K562 (cell line): ENCODE data around the gene FNDC4. TPM values are rescaled to one million over a fixed set of nuclear protein-coding genes. Genes with fewer than 3 reads are reported as not detected.

ENCODE experiments used
- EP400 ChIP-seq: fragments of 450-650 bp; IDR thresholded peaks from 2 replicates; pipeline ENCODE4 v1.6.1; 2017; ENCODE audit warnings: antibody characterized with exemption, mild to moderate bottlenecking, moderate library complexity
- KDM5B ChIP-seq: fragments of 200-600 bp; sonication (generic); IDR thresholded peaks from 2 replicates; pipeline ENCODE4 v1.6.1; 2012; ENCODE audit warnings: low read depth, mild to moderate bottlenecking, moderate library complexity, low read length, control low read depth, inconsistent platforms; ENCODE audit not compliant: insufficient replicate concordance
- MTA3 ChIP-seq: fragments of 450-650 bp; formaldehyde crosslinking; IDR thresholded peaks from 2 replicates; pipeline ENCODE4 v1.6.1; 2017; ENCODE audit warnings: mild to moderate bottlenecking, borderline replicate concordance
- NFIC ChIP-seq: fragments of 450-650 bp; IDR thresholded peaks from 2 replicates; pipeline ENCODE4 v1.6.1; 2017; ENCODE audit warnings: mild to moderate bottlenecking, inconsistent platforms
- NFIX ChIP-seq: fragments of 250-450 bp; sonication (Bioruptor Pico); IDR thresholded peaks from 2 replicates; pipeline ENCODE4 v1.4.0; 2020; ENCODE audit warnings: low read depth, mild to moderate bottlenecking, moderate library complexity
- NR4A1 ChIP-seq, 2 experiments: fragments of 250-450 bp in 1 of 2; fragments of 450-650 bp in 1 of 2; sonication (Bioruptor Pico) in 1 of 2; IDR thresholded peaks; 2 replicates each; pipeline versions ENCODE4 v1.4.0 to v1.6.1; 2016 to 2020; ENCODE audit warnings: mild to moderate bottlenecking in 2 of 2, missing compliant biosample characterization in 1 of 2, missing genetic modification characterization in 1 of 2, moderate library complexity in 1 of 2
- PHF20 ChIP-seq: fragments of 450-650 bp; IDR thresholded peaks from 2 replicates; pipeline ENCODE4 v1.6.1; 2018; ENCODE audit not compliant: partially characterized antibody
- POLR3G ChIP-seq: IDR thresholded peaks from 2 replicates; pipeline ENCODE4 v1.6.1; 2011; ENCODE audit not compliant: insufficient read length, insufficient replicate concordance; ENCODE audit errors: extremely low read depth
- RAD21 ChIP-seq, 2 experiments: fragments of 250-450 bp in 1 of 2; fragments of 450-650 bp in 1 of 2; sonication (Bioruptor Pico) in 1 of 2; formaldehyde crosslinking in 1 of 2; IDR thresholded peaks in 1 of 2; conservative IDR thresholded peaks in 1 of 2; 2 replicates each; pipeline versions ENCODE4 v1.4.0 to v1.8.0; 2020 to 2022; ENCODE audit warnings: mild to moderate bottlenecking in 2 of 2, moderate library complexity in 1 of 2
- RFX7 ChIP-seq: fragments of 250-450 bp; sonication (Bioruptor Pico); IDR thresholded peaks from 2 replicates; pipeline ENCODE4 v1.5.1; 2021; ENCODE audit warnings: mild to moderate bottlenecking
- RUNX1 ChIP-seq: sonication (generic); IDR thresholded peaks from 2 replicates; pipeline ENCODE4 v1.6.1; 2016; ENCODE audit warnings: antibody characterized with exemption, low read depth
- STAT5B ChIP-seq: fragments of 250-450 bp; sonication (Bioruptor Pico); IDR thresholded peaks from 2 replicates; pipeline ENCODE4 v1.8.0; 2021; ENCODE audit warnings: mild to moderate bottlenecking, inconsistent platforms
- TEAD4 ChIP-seq, 2 experiments: sonication (generic) in 1 of 2; formaldehyde crosslinking in 1 of 2; IDR thresholded peaks; 2 replicates each; pipeline versions ENCODE4 v1.6.1 to v1.8.0; 2012 to 2022; ENCODE audit warnings: borderline replicate concordance in 1 of 2, inconsistent platforms in 1 of 2, low read length in 1 of 2, mild to moderate bottlenecking in 1 of 2, missing genetic modification reagents in 1 of 2
- YBX1 ChIP-seq: fragments of 450-650 bp; IDR thresholded peaks from 2 replicates; pipeline ENCODE4 v1.7.1; 2016; ENCODE audit warnings: mild to moderate bottlenecking
- ZBTB8A ChIP-seq: fragments of 450-650 bp; IDR thresholded peaks from 2 replicates; pipeline ENCODE4 v1.6.1; 2018; ENCODE audit warnings: mild to moderate bottlenecking, moderate library complexity; ENCODE audit not compliant: partially characterized antibody
- ZNF583 ChIP-seq: fragments of 250-450 bp; sonication (Bioruptor Pico); IDR thresholded peaks from 2 replicates; pipeline ENCODE4 v1.4.0; 2020
- ZNF764 ChIP-seq: fragments of 250-450 bp; sonication (Bioruptor Pico); IDR thresholded peaks from 2 replicates; pipeline ENCODE4 v1.4.0; 2020; ENCODE audit warnings: low read depth, mild to moderate bottlenecking, moderate library complexity
- ZNF778 ChIP-seq: fragments of 450-650 bp; formaldehyde crosslinking; IDR thresholded peaks from 2 replicates; pipeline ENCODE4 v1.4.0; 2020; ENCODE audit warnings: mild to moderate bottlenecking, moderate library complexity
- polyA plus RNA-seq, 8 experiments: library from polyadenylated mRNA; depleted of rRNA in 4 of 8; stranded (reverse) in 5 of 8; unstranded in 3 of 8; fragments of >200 nt; fragmentation: Nextera tagmentation in 2 of 8; fragmentation: Illumina TruSeq in 1 of 8; extraction: Ambion mirVana in 2 of 8; extraction: Trizol in 1 of 8; gene quantifications; 2 replicates each; pipeline versions ENCODE4 v1.2.1 to v1.2.3, GENCODE V29; 2011 to 2014; ENCODE audit warnings: inconsistent platforms in 1 of 8, missing spikeins in 1 of 8
- total RNA-seq, 7 experiments: library from RNA; depleted of rRNA in 6 of 7; stranded (reverse); fragments of >200 nt in 6 of 7; fragmentation: Illumina TruSeq in 2 of 7; extraction: Trizol in 2 of 7; gene quantifications; 2 replicates each; pipeline versions ENCODE4 v1.2.1 to v1.2.3, GENCODE V29; 2011 to 2021; ENCODE audit warnings: low replicate concordance in 1 of 7
- TF ChIP-seq, protein P1 (sequence below): fragments of 450-650 bp; IDR thresholded peaks from 2 replicates; pipeline ENCODE4 v1.6.1; 2014; ENCODE audit warnings: low read depth, mild to moderate bottlenecking, moderate library complexity, borderline replicate concordance
- TF ChIP-seq, protein P2 (sequence below): fragments of 450-650 bp; IDR thresholded peaks from 2 replicates; pipeline ENCODE4 v1.6.1; 2016; ENCODE audit warnings: antibody characterized with exemption
- TF ChIP-seq, protein P3 (sequence below): fragments of 450-650 bp; conservative IDR thresholded peaks from 2 replicates; pipeline ENCODE4 v1.6.1; 2016; ENCODE audit warnings: missing genetic modification characterization, low read depth, mild to moderate bottlenecking, control low read depth, missing compliant biosample characterization
- TF ChIP-seq, protein P4 (sequence below): sonication (generic); formaldehyde crosslinking; IDR thresholded peaks from 2 replicates; pipeline ENCODE4 v1.8.1; 2022; ENCODE audit warnings: missing genetic modification reagents

Gene FNDC4
- total and polyA plus RNA-seq, 9 of the 15 experiments (the other 6 are each of a cell fraction or from before 2014, with no cell fraction given): 0.28 to 4.9 (median 2.3) TPM

DNA sequence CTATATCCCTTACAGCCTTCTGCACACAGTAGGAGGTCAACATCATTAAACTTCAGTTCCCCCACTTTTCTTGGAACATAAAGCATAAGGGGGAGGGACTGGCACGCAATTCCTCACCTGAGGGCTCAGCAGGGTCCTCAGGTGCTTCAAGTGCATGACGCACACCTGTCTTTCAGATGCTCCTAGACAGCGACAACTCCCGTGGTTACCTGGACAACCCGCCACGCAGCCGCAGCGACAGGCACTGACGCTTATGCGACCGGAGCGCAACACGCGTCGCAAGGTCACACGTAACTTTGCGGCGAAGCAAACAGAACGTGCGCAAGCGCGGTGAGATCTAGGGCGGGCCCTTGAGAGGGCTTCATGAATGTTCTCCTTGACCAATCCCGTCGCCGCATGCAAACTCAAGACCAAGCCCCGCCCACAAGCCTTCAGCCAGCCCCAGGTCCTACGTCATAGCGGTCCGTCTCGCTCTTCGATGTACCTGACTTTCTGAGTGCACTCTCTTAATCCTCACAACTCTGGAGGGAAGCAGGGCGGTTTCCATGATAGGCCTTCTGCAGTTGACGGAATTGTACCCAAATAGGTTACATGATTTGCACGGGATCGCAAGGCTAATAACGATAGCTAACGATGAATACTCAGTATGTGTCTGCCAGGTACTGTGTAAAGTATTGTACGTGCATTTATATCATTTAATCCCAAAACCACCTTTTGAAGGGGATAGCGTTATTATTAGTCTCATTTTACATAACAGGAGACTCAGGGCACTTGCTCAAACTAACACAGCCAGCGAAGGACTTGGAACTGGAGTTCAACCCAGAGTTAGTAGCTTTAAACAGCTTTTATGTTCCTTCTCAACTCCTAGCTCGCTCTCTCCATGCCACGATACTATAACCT, 5.3 kb downstream of the FNDC4 start, which contains the start of gene IFT172 (continued):
- TF ChIP-seq RAD21 (CRISPR knock-in tag; conservative IDR thresholded peaks at IDR 0.05 in 1 of 2, IDR thresholded peaks at IDR 0.05 in 1 of 2) (peak in 1 of 2 experiments; percentile 30; a peak in 2 of 4 replicates), KDM5B (peak; percentile 79), TEAD4 (IDR thresholded peaks at IDR 0.05; ENCODE audit: low read length) (no peak), TEAD4 (CRISPR knock-in tag; IDR thresholded peaks at IDR 0.05; ENCODE audit: borderline replicate concordance) (no peak), POLR3G (no peak), NR4A1 (CRISPR knock-in tag; IDR thresholded peaks at IDR 0.05) (no peak), NR4A1 (tag; IDR thresholded peaks at IDR 0.05) (0 out of 2 replicates have a peak, but pooled peaks have one; percentile 18), RFX7 (CRISPR knock-in tag) (no peak), ZNF583 (CRISPR knock-in tag) (no peak), ZNF778 (CRISPR knock-in tag) (no peak), STAT5B (CRISPR knock-in tag) (no peak), ZBTB8A (no peak), RUNX1 (no peak), YBX1 (no peak), PHF20 (peak; percentile 82), ZNF764 (no peak), MTA3 (peak; percentile 63), NFIC (no peak), NFIX (CRISPR knock-in tag) (no peak), EP400 (peak; percentile 54)
- TF ChIP-seq, protein P1, sequence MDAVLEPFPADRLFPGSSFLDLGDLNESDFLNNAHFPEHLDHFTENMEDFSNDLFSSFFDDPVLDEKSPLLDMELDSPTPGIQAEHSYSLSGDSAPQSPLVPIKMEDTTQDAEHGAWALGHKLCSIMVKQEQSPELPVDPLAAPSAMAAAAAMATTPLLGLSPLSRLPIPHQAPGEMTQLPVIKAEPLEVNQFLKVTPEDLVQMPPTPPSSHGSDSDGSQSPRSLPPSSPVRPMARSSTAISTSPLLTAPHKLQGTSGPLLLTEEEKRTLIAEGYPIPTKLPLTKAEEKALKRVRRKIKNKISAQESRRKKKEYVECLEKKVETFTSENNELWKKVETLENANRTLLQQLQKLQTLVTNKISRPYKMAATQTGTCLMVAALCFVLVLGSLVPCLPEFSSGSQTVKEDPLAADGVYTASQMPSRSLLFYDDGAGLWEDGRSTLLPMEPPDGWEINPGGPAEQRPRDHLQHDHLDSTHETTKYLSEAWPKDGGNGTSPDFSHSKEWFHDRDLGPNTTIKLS: peak; percentile 92
- TF ChIP-seq, protein P2, sequence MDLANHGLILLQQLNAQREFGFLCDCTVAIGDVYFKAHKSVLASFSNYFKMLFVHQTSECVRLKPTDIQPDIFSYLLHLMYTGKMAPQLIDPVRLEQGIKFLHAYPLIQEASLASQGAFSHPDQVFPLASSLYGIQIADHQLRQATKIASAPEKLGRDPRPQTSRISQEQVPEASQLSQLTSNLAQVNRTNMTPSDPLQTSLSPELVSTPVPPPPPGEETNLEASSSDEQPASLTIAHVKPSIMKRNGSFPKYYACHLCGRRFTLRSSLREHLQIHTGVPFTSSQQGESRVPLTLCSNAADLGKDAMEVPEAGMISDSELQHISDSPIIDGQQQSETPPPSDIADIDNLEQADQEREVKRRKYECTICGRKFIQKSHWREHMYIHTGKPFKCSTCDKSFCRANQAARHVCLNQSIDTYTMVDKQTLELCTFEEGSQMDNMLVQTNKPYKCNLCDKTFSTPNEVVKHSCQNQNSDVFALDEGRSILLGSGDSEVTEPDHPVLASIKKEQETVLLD: peak; percentile 98
- TF ChIP-seq, protein P3, sequence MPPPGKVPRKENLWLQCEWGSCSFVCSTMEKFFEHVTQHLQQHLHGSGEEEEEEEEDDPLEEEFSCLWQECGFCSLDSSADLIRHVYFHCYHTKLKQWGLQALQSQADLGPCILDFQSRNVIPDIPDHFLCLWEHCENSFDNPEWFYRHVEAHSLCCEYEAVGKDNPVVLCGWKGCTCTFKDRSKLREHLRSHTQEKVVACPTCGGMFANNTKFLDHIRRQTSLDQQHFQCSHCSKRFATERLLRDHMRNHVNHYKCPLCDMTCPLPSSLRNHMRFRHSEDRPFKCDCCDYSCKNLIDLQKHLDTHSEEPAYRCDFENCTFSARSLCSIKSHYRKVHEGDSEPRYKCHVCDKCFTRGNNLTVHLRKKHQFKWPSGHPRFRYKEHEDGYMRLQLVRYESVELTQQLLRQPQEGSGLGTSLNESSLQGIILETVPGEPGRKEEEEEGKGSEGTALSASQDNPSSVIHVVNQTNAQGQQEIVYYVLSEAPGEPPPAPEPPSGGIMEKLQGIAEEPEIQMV: no peak
- TF ChIP-seq, protein P4, sequence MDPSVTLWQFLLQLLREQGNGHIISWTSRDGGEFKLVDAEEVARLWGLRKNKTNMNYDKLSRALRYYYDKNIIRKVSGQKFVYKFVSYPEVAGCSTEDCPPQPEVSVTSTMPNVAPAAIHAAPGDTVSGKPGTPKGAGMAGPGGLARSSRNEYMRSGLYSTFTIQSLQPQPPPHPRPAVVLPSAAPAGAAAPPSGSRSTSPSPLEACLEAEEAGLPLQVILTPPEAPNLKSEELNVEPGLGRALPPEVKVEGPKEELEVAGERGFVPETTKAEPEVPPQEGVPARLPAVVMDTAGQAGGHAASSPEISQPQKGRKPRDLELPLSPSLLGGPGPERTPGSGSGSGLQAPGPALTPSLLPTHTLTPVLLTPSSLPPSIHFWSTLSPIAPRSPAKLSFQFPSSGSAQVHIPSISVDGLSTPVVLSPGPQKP (CRISPR knock-in tag): no peak
